AG04449 (cell line): ENCODE data around the gene IRF9.

Experiments
- CTCF ChIA-PET: fragments of 350-600 bp; formaldehyde crosslinking; extraction: SDS; loops from one replicate; lab custom pipeline; 2021; ENCODE audit warnings: antibody characterized with exemption; lab: Yijun Ruan, JAX
- POLR2A ChIA-PET: fragments of 400-600, 350-600 bp; formaldehyde crosslinking; extraction: SDS; loops from one replicate; lab custom pipeline; 2020; ENCODE audit warnings: antibody characterized with exemption, inconsistent platforms; lab: Yijun Ruan, JAX
- DNase-seq: peaks from one replicate; pipeline ENCODE4 v3.0.0-alpha.2; 2010; ENCODE audit warnings: low read depth, low spot score
- H3K4me3 ChIP-seq: 2 replicates; pipeline ENCODE4 v1.5.1; 2011; ENCODE audit warnings: low read depth, mild to moderate bottlenecking, control low read depth, low read length
- TF ChIP-seq, protein P1 (sequence below): IDR thresholded peaks from one replicate; pipeline ENCODE4 v1.5.1; 2011; ENCODE audit warnings: mild to moderate bottlenecking, moderate library complexity, low read length, control low read depth, inconsistent platforms; ENCODE audit not compliant: insufficient read depth; ENCODE audit errors: missing control alignments

IRF9 gene

GRCh38 chr14:24115422-24116127 lies 45.5 kb upstream of the IRF9 start:
- TF ChIP-seq, protein P1, sequence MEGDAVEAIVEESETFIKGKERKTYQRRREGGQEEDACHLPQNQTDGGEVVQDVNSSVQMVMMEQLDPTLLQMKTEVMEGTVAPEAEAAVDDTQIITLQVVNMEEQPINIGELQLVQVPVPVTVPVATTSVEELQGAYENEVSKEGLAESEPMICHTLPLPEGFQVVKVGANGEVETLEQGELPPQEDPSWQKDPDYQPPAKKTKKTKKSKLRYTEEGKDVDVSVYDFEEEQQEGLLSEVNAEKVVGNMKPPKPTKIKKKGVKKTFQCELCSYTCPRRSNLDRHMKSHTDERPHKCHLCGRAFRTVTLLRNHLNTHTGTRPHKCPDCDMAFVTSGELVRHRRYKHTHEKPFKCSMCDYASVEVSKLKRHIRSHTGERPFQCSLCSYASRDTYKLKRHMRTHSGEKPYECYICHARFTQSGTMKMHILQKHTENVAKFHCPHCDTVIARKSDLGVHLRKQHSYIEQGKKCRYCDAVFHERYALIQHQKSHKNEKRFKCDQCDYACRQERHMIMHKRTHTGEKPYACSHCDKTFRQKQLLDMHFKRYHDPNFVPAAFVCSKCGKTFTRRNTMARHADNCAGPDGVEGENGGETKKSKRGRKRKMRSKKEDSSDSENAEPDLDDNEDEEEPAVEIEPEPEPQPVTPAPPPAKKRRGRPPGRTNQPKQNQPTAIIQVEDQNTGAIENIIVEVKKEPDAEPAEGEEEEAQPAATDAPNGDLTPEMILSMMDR = no peak
- CTCF ChIA-PET = interaction anchor here (0.7 to 4.7 kb wide), 13 partner anchors 11 to 181 kb away, joined by 3 to 30 read pairs (median 5); partner anchors contain the start of genes CARMIL3, EMC9 and IRF9
- H3K4me3 ChIP-seq = peak overlapping the region; percentile 96
- no peak for DNase-seq
- POLR2A ChIA-PET = interaction anchor here (0.6 to 2.6 kb wide), 9 partner anchors 14 to 127 kb away, joined by 3 to 44 read pairs (median 5); partner anchors contain the start of genes CHMP4A, EMC9, IPO4 and PCK2

DNA sequence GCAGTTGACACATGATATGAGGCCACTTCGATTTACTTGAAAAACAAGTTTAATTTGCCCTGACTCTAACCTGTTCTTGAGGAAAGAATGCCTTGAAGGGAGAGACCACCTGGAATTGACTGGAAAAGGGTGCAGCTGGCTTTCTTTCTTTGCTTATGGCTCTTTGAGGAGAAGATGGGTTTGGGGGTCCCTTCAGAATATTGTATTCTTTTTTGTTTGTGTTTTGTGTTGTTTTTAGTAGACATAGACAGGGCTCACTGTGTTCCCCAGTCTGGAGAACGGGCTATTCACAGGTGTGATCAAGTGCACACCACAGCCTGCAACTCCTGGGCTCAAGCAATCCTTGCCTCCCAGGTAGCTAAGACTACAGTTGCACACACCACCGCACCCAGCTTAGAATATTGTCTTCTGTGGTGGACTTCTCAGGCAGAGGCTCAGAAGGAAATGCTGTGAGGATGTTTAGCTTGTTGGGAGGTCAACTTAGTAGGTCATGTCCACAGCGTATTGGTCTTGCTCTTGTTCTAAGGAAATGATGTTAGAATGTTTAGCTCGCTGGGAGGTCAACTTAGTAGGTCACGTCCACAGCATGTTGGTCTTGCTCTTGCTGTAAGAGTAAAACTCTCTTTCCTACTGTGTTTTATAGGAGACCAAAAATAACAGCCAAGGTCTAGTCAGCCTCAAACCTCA lies 44.8 kb upstream of the IRF9 start:
- ChIA-PET CTCF (interaction anchor here (0.6 to 4.7 kb wide), 10 partner anchors 8 to 181 kb away, joined by 3 to 30 read pairs (median 3); partner anchors contain the start of gene IRF9), POLR2A (no interaction called here)
- TF ChIP-seq, protein P1 = no peak
- no peak overlapping the region for H3K4me3 ChIP-seq
- DNase-seq = no peak

GRCh38 chr14:24117179-24117578 lies 43.9 kb upstream of the IRF9 start:
- CTCF ChIA-PET = interaction anchor here (1.0 to 4.7 kb wide), 8 partner anchors 9 to 180 kb away, joined by 3 to 30 read pairs (median 8); partner anchors contain the start of gene IRF9
- POLR2A ChIA-PET = no interaction called here
- no peak overlapping the region for H3K4me3 ChIP-seq
- no peak for DNase-seq
- TF ChIP-seq, protein P1 = no peak

DNA sequence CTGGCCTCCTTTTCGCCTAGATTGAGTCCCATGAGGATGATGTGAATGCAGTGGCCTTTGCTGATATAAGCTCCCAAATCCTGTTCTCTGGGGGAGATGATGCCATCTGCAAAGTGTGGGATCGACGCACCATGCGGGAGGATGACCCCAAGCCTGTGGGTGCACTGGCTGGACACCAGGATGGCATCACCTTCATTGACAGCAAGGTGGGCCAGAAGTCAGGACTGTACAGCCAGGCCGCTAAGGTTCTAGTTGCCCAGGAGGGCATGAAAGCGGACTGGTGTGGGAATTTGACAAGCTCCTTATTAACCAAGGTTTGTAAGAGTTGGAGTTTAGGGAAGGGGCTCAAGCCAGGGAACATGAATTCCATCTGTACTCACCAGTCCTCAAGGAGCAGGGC lies 41.4 kb upstream of the IRF9 start:
- no peak overlapping the region for H3K4me3 ChIP-seq
- TF ChIP-seq, protein P1 = no peak
- ChIA-PET POLR2A (no interaction called here), CTCF (interaction anchor here (0.9 to 1.2 kb wide), 2 partner anchors 41 to 189 kb away, joined by 3 read pairs; partner anchors contain the start of gene IRF9)
- no peak for DNase-seq

DNA sequence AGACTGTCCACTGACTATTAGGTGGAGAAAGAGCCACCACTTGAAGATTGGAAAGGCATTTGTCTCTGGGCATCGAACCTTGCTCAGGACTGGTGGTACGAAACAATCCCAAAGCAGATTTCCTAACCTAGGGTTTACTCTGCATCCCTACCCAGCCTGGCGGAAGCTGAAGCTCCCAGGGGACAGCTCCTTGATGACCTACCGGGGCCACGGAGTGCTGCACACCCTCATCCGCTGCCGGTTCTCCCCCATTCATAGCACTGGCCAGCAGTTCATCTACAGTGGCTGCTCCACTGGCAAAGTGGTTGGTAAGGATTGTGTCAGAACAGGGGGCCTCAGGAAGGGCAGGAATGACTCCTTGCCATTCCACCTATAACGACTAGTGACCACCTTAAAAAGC lies 39.9 kb upstream of the IRF9 start:
- ChIA-PET POLR2A (no interaction called here), CTCF (interaction anchor here (1.4 to 1.7 kb wide), 2 partner anchors 40 to 62 kb away, joined by 4 to 5 read pairs; partner anchors contain the start of gene IRF9)
- H3K4me3 ChIP-seq = no peak overlapping the region
- no peak for DNase-seq
- TF ChIP-seq, protein P1 = no peak

GRCh38 chr14:24122416-24122815 lies 38.6 kb upstream of the IRF9 start:
- no peak overlapping the region for H3K4me3 ChIP-seq
- CTCF ChIA-PET = interaction anchor here (1.2 to 1.7 kb wide), 3 partner anchors 16 to 64 kb away, joined by 3 to 5 read pairs (median 4); partner anchors contain the start of gene IRF9
- TF ChIP-seq, protein P1 = no peak
- POLR2A ChIA-PET = interaction anchor here (1.8 kb wide), 1 partner anchor 24 kb away, joined by 5 read pairs; the partner anchor contains the start of genes PSME2 and RNF31
- no peak for DNase-seq
